H1 (cell line): ENCODE measurements around the gene C12orf43. TPM values are rescaled to one million over a fixed set of nuclear protein-coding genes. Genes with fewer than 3 reads are reported as not detected.

ENCODE experiments used
- CTCF ChIA-PET: fragments of 300-600 bp; sonication (Branson Sonifier 250); formaldehyde crosslinking; loops from one replicate; lab custom pipeline; 2021; ENCODE audit not compliant: partially characterized antibody; lab: Charles Lee
- POLR2A ChIA-PET: fragments of 300-600 bp; sonication (Branson Sonifier 250); formaldehyde crosslinking; loops from one replicate; lab custom pipeline; 2021; ENCODE audit warnings: inconsistent platforms; ENCODE audit not compliant: partially characterized antibody; lab: Charles Lee
- DNase-seq, 2 experiments: peaks; one replicate each; pipeline versions ENCODE4 v3.0.0 to v3.0.0-alpha.2; 2010 to 2022; ENCODE audit warnings: low spot score in 2 of 2, low read depth in 1 of 2, mixed read lengths in 1 of 2
- FAIRE-seq: peaks from 2 replicates; lab custom pipeline; 2011; peaks lifted over from hg19 to GRCh38; lab: Jason Lieb, UNC
- H2AFZ ChIP-seq: 2 replicates; pipeline ENCODE4 v1.8.1; 2012; ENCODE audit warnings: low read length, inconsistent platforms
- H2AK5ac ChIP-seq: 2 replicates; pipeline ENCODE4 v1.6.1; 2013; ENCODE audit warnings: low read depth, low read length
- H2BK120ac ChIP-seq: replicated peaks from 2 replicates; pipeline ENCODE3; 2013; ENCODE audit warnings: low read depth, low read length, inconsistent platforms
- H2BK12ac ChIP-seq: 2 replicates; pipeline ENCODE4 v1.6.1; 2013; ENCODE audit warnings: low read depth, low read length
- H2BK15ac ChIP-seq: 2 replicates; pipeline ENCODE4 v1.6.1; 2013; ENCODE audit warnings: low read length
- H2BK20ac ChIP-seq: 2 replicates; pipeline ENCODE4 v1.6.1; 2013; ENCODE audit warnings: low read length
- H2BK5ac ChIP-seq: 2 replicates; pipeline ENCODE4 v1.6.1; 2013; ENCODE audit warnings: low read depth, low read length
- H3K14ac ChIP-seq: 2 replicates; pipeline ENCODE4 v1.6.1; 2013; ENCODE audit warnings: inconsistent platforms; ENCODE audit not compliant: insufficient read length
- H3K18ac ChIP-seq: 2 replicates; pipeline ENCODE4 v1.6.1; 2013; ENCODE audit warnings: low read length; ENCODE audit errors: extremely low read depth
- H3K23ac ChIP-seq: 2 replicates; pipeline ENCODE4 v1.6.1; 2013; ENCODE audit warnings: inconsistent platforms; ENCODE audit not compliant: insufficient read length
- H3K23me2 ChIP-seq: 2 replicates; pipeline ENCODE4 v1.6.1; 2013; ENCODE audit warnings: low read depth, low read length
- H3K27ac ChIP-seq: 2 replicates; pipeline ENCODE4 v1.6.1; 2011; ENCODE audit warnings: low read depth, low read length, inconsistent platforms
- H3K27me3 ChIP-seq, 4 experiments: replicated peaks in 1 of 4; 1 replicate in 1 of 4; 2 replicates in 3 of 4; pipeline versions ENCODE4 v1.6.1 to v1.8.1; 2011 to 2013; ENCODE audit warnings: low read length in 3 of 4, mild to moderate bottlenecking in 3 of 4, inconsistent platforms in 2 of 4, mixed read lengths in 2 of 4, moderate library complexity in 1 of 4; ENCODE audit not compliant: control insufficient read depth in 3 of 4, insufficient read depth in 3 of 4; ENCODE audit errors: extremely low read depth in 1 of 4
- H3K36me3 ChIP-seq, 4 experiments: 2 replicates each; pipeline versions ENCODE4 v1.6.1 to v1.8.1; 2011 to 2013; ENCODE audit warnings: mild to moderate bottlenecking in 4 of 4, low read length in 3 of 4, moderate library complexity in 2 of 4, control low read depth in 1 of 4, inconsistent platforms in 1 of 4; ENCODE audit not compliant: insufficient read depth in 4 of 4, control insufficient read depth in 2 of 4
- H3K4ac ChIP-seq: replicated peaks from 2 replicates; pipeline ENCODE3; 2013; ENCODE audit warnings: low read length, low read depth, mixed read lengths, inconsistent platforms; ENCODE audit not compliant: insufficient read length
- H3K4me1 ChIP-seq, 4 experiments: replicated peaks in 1 of 4; 1 replicate in 1 of 4; 2 replicates in 3 of 4; pipeline versions ENCODE4 v1.6.1 to v1.8.1; 2011 to 2013; ENCODE audit warnings: low read length in 3 of 4, inconsistent platforms in 2 of 4, mixed read lengths in 1 of 4; ENCODE audit not compliant: insufficient read depth in 4 of 4, control insufficient read depth in 3 of 4
- H3K4me2 ChIP-seq, 2 experiments: 2 replicates each; pipeline versions ENCODE4 v1.6.1 to v1.8.1; 2011 to 2013; ENCODE audit warnings: low read depth in 2 of 2, low read length in 2 of 2, control low read depth in 1 of 2, inconsistent platforms in 1 of 2, mild to moderate bottlenecking in 1 of 2; ENCODE audit not compliant: insufficient read depth in 1 of 2
- H3K4me3 ChIP-seq, 4 experiments: fragments of 200-600, 300-600 bp in 1 of 4; sonication (generic), shearing (Covaris generic), sonication (Bioruptor Twin) in 1 of 4; 2 replicates each; pipeline versions ENCODE4 v1.5.1 to v1.8.1; 2011 to 2016; ENCODE audit warnings: low read length in 4 of 4, low read depth in 3 of 4, control low read depth in 2 of 4, inconsistent platforms in 2 of 4, mild to moderate bottlenecking in 2 of 4, mixed read lengths in 1 of 4, moderate library complexity in 1 of 4; ENCODE audit not compliant: insufficient read depth in 2 of 4; ENCODE audit errors: extremely low read depth in 1 of 4
- H3K56ac ChIP-seq: replicated peaks from 2 replicates; pipeline ENCODE3; 2013; ENCODE audit warnings: low read depth, mild to moderate bottlenecking, mixed read lengths, low read length, inconsistent platforms; ENCODE audit not compliant: insufficient read length
- H3K79me1 ChIP-seq: 2 replicates; pipeline ENCODE4 v1.6.1; 2013; ENCODE audit warnings: low read depth, low read length, control low read depth
- H3K79me2 ChIP-seq, 2 experiments: 2 replicates each; pipeline versions ENCODE4 v1.6.1 to v1.8.1; 2012 to 2013; ENCODE audit warnings: low read length in 2 of 2, mild to moderate bottlenecking in 2 of 2, inconsistent platforms in 1 of 2; ENCODE audit not compliant: insufficient read depth in 2 of 2, control insufficient read depth in 1 of 2
- H3K9ac ChIP-seq, 4 experiments: replicated peaks in 1 of 4; 1 replicate in 1 of 4; 2 replicates in 3 of 4; pipeline versions ENCODE4 v1.6.1 to v1.8.1; 2011 to 2013; ENCODE audit warnings: low read depth in 3 of 4, low read length in 3 of 4, control low read depth in 2 of 4, mild to moderate bottlenecking in 2 of 4, moderate library complexity in 2 of 4, inconsistent platforms in 1 of 4; ENCODE audit errors: extremely low read depth in 1 of 4
- H3K9me3 ChIP-seq, 2 experiments: 2 replicates each; pipeline versions ENCODE4 v1.6.1 to v1.8.1; 2012 to 2013; ENCODE audit warnings: mild to moderate bottlenecking in 2 of 2, moderate library complexity in 2 of 2, control low read depth in 1 of 2, inconsistent platforms in 1 of 2, low read depth in 1 of 2, low read length in 1 of 2, mixed read lengths in 1 of 2; ENCODE audit not compliant: insufficient read depth in 2 of 2
- H4K20me1 ChIP-seq, 2 experiments: replicated peaks in 1 of 2; 2 replicates each; pipeline versions ENCODE3 to v1.8.1; 2011 to 2013; ENCODE audit warnings: inconsistent platforms in 2 of 2, low read length in 2 of 2, mild to moderate bottlenecking in 1 of 2; ENCODE audit not compliant: insufficient read depth in 2 of 2, control insufficient read depth in 1 of 2
- H4K5ac ChIP-seq: 2 replicates; pipeline ENCODE4 v1.6.1; 2013; ENCODE audit warnings: low read length, low read depth, mixed read lengths, inconsistent platforms; ENCODE audit not compliant: insufficient read length
- H4K8ac ChIP-seq: 2 replicates; pipeline ENCODE4 v1.8.0; 2013; ENCODE audit warnings: mild to moderate bottlenecking, moderate library complexity, low read length, inconsistent platforms; ENCODE audit not compliant: insufficient read depth; ENCODE audit errors: extremely low read depth
- H4K91ac ChIP-seq: replicated peaks from 2 replicates; pipeline ENCODE3; 2013; ENCODE audit warnings: low read length, mixed read lengths, inconsistent platforms; ENCODE audit not compliant: insufficient read length
- BRCA1 ChIP-seq: IDR thresholded peaks from 2 replicates; pipeline ENCODE4 v1.6.1; 2012; ENCODE audit warnings: low read depth, low read length, improper control_type of control experiment
- CHD2 ChIP-seq: IDR thresholded peaks from 2 replicates; pipeline ENCODE4 v1.6.1; 2012; ENCODE audit warnings: low read length, improper control_type of control experiment
- KDM1A ChIP-seq: fragments of 200-600, 300-600 bp; sonication (generic); IDR thresholded peaks from 2 replicates; pipeline ENCODE4 v1.7.1; 2016; ENCODE audit warnings: mild to moderate bottlenecking, low read length, borderline replicate concordance
- MAX ChIP-seq: IDR thresholded peaks from 2 replicates; pipeline ENCODE4 v1.6.1; 2012; ENCODE audit warnings: inconsistent platforms
- SIN3A ChIP-seq, 2 experiments: IDR thresholded peaks in 1 of 2; conservative IDR thresholded peaks in 1 of 2; 2 replicates each; pipeline ENCODE4 v1.6.1; 2011 to 2012; ENCODE audit warnings: low read length in 2 of 2, improper control_type of control experiment in 1 of 2, low read depth in 1 of 2, mild to moderate bottlenecking in 1 of 2
- YY1 ChIP-seq: IDR thresholded peaks from 2 replicates; pipeline ENCODE4 v1.6.1; 2011; ENCODE audit warnings: low read depth, mild to moderate bottlenecking, low read length
- WGBS, 2 experiments: shearing (Covaris generic) in 1 of 2; methylation state at CpG; one replicate each; pipeline versions ENCODE4 v1.1.6 to v1.1.7; 2013 to 2015; ENCODE audit warnings: low lambda C conversion rate in 2 of 2, mixed read lengths in 2 of 2, inconsistent platforms in 1 of 2, low coverage in 1 of 2, missing lambda C conversion rate in 1 of 2; ENCODE audit not compliant: insufficient replicate concordance in 2 of 2, insufficient coverage in 1 of 2, insufficient read length in 1 of 2; ENCODE audit errors: extremely low coverage in 1 of 2, missing lambda C conversion rate in 1 of 2; 5-methylcytosine and 5-hydroxymethylcytosine counted together
- polyA plus RNA-seq, 7 experiments: library from polyadenylated mRNA; depleted of rRNA in 3 of 7; stranded (reverse) in 5 of 7; unstranded in 2 of 7; fragments of >200 nt in 5 of 7; fragments of 200-250 nt in 2 of 7; gene quantifications; 1 replicate in 5 of 7; 2 replicates in 1 of 7; 4 replicates in 1 of 7; pipeline versions ENCODE4 v1.2.1 to v1.2.3, GENCODE V29; 2011 to 2013; ENCODE audit warnings: missing spikeins in 2 of 7, mixed read lengths in 2 of 7
- total RNA-seq: library from RNA; stranded (reverse); fragmentation: NEBNext Ultra II Directional; extraction: Animal tissue kit (Norgen Biotek cat#: 25700); gene quantifications from 2 replicates; pipeline ENCODE4 v1.2.1, GENCODE V29; 2021

The C12orf43 gene
- total and polyA plus RNA-seq, 2 of the 8 experiments (the other 6 are each of a cell fraction or from before 2014, with no cell fraction given) = 9.2 to 22.3 TPM

- H3K18ac ChIP-seq = no peak overlapping the region
- no peak for FAIRE-seq
- CTCF ChIA-PET = interaction anchor here (0.6 to 2.3 kb wide), 7 partner anchors 24 to 332 kb away, joined by 3 to 26 read pairs (median 4); no protein-coding TSS in a partner anchor
- H3K23ac ChIP-seq = no peak overlapping the region
- no peak overlapping the region for H4K91ac ChIP-seq
- H2BK15ac ChIP-seq = no peak overlapping the region
- H4K8ac ChIP-seq = no peak overlapping the region
- H3K79me2 ChIP-seq = no peaks in the 10 kb centered on the region
- H2BK5ac ChIP-seq = no peak overlapping the region
- no peaks in the 10 kb centered on the region for H3K9me3 ChIP-seq
- no peak for TF ChIP-seq SIN3A (conservative IDR thresholded peaks at IDR 0.05 in 1 of 2, IDR thresholded peaks at IDR 0.05 in 1 of 2; ENCODE audit: low read depth in 1 of 2, low read length in 2 of 2)
- TF ChIP-seq BRCA1 = no peak
- TF ChIP-seq YY1 = no peak
- no peak for TF ChIP-seq CHD2
- no peak for TF ChIP-seq MAX
- peak; percentile 85 for TF ChIP-seq KDM1A
- peaks cover 2% of the 10 kb centered on the region; the same call in 1 of the 2 replicates for H3K23me2 ChIP-seq
- H2BK120ac ChIP-seq = no peak overlapping the region
- no peak overlapping the region for H3K4me3 ChIP-seq
- no peak overlapping the region for H3K27ac ChIP-seq
- no peak for DNase-seq
- no peaks in the 10 kb centered on the region for H3K79me1 ChIP-seq
- H4K20me1 ChIP-seq = no peaks in the 10 kb centered on the region
- H3K14ac ChIP-seq = no peak overlapping the region
- peaks cover 0 to 11% (median 1%) of the 10 kb centered on the region in 4 experiments; a peak in 4 of 7 replicates for H3K4me1 ChIP-seq
- no peaks in the 10 kb centered on the region for H3K36me3 ChIP-seq
- H2BK20ac ChIP-seq = no peak overlapping the region
- H3K9ac ChIP-seq = no peak overlapping the region; a peak in 1 of 7 replicates
- no peak overlapping the region for H3K56ac ChIP-seq
- WGBS, 2 experiments = 87% methylated on average over 6 of the region's 6 CpGs; no CpG with 5 or more reads in 1 of the 2 experiments
- no peak overlapping the region for H4K5ac ChIP-seq
- H2AFZ ChIP-seq = no peak overlapping the region
- no peak overlapping the region for H2BK12ac ChIP-seq
- no peak overlapping the region for H2AK5ac ChIP-seq
- no peak overlapping the region for H3K4me2 ChIP-seq
- H3K27me3 ChIP-seq = no peaks in the 10 kb centered on the region
- H3K4ac ChIP-seq = no peak overlapping the region
- POLR2A ChIA-PET = interaction anchor here (1.4 to 2.2 kb wide), 3 partner anchors 10 to 21 kb away, joined by 3 to 8 read pairs (median 5); no protein-coding TSS in a partner anchor
Observed at GRCh38 chr12:120981407-120981941, 34.8 kb downstream of the C12orf43 start.
